Liver (tissue), 9 donors: ENCODE data around the gene ARL3. TPM values are rescaled to one million over a fixed set of nuclear protein-coding genes. Genes with fewer than 3 reads are reported as not detected.

ENCODE experiments used
- DNase-seq: peaks from one replicate; pipeline ENCODE4 v3.0.0-alpha.2; 2017; ENCODE audit warnings: low spot score
- H3K27ac ChIP-seq, 2 donors: one replicate each; pipeline ENCODE4 v1.7.0; 2013; ENCODE audit warnings: inconsistent platforms in 2 of 2, low read length in 2 of 2, control low read depth in 1 of 2, low read depth in 1 of 2, mild to moderate bottlenecking in 1 of 2
- H3K27me3 ChIP-seq, 4 donors: one replicate each; pipeline versions ENCODE4 v1.6.1 to v1.7.0; 2013; ENCODE audit warnings: low read length in 3 of 4, inconsistent platforms in 1 of 4, mild to moderate bottlenecking in 1 of 4, moderate library complexity in 1 of 4; ENCODE audit not compliant: control insufficient read depth in 4 of 4, insufficient read depth in 4 of 4
- H3K36me3 ChIP-seq, 4 donors: one replicate each; pipeline versions ENCODE4 v1.6.1 to v1.7.0; 2013; ENCODE audit warnings: low read length in 3 of 4, mild to moderate bottlenecking in 3 of 4, low read depth in 1 of 4, moderate library complexity in 1 of 4; ENCODE audit not compliant: control insufficient read depth in 4 of 4, insufficient read depth in 3 of 4
- H3K4me1 ChIP-seq, 4 donors: one replicate each; pipeline versions ENCODE4 v1.6.1 to v1.7.0; 2013; ENCODE audit warnings: low read length in 3 of 4, mild to moderate bottlenecking in 3 of 4, moderate library complexity in 1 of 4; ENCODE audit not compliant: control insufficient read depth in 4 of 4, insufficient read depth in 4 of 4
- H3K4me3 ChIP-seq, 3 donors: one replicate each; pipeline versions ENCODE4 v1.6.1 to v1.7.0; 2013; ENCODE audit warnings: low read length in 3 of 3, control low read depth in 1 of 3, low read depth in 1 of 3, mild to moderate bottlenecking in 1 of 3
- H3K9ac ChIP-seq, 2 donors: one replicate each; pipeline ENCODE4 v1.7.0; 2013; ENCODE audit warnings: low read length in 2 of 2, mild to moderate bottlenecking in 2 of 2, moderate library complexity in 2 of 2, control low read depth in 1 of 2, low read depth in 1 of 2
- H3K9me3 ChIP-seq, 4 donors: one replicate each; pipeline versions ENCODE4 v1.6.1 to v1.7.0; 2013; ENCODE audit warnings: low read length in 3 of 4; ENCODE audit not compliant: control insufficient read depth in 4 of 4
- EGR1 ChIP-seq, 2 donors: IDR thresholded peaks; 2 replicates each; pipeline ENCODE4 v1.6.1; 2016 to 2018; ENCODE audit warnings: antibody characterized with exemption in 2 of 2, low read depth in 2 of 2
- FOXA1 ChIP-seq: IDR thresholded peaks from 2 replicates; pipeline ENCODE4 v1.6.1; 2016; ENCODE audit warnings: antibody characterized with exemption
- FOXA2 ChIP-seq: IDR thresholded peaks from 2 replicates; pipeline ENCODE4 v1.6.1; 2016; ENCODE audit warnings: antibody characterized with exemption
- GABPA ChIP-seq, 2 donors: IDR thresholded peaks in 1 of 2; conservative IDR thresholded peaks in 1 of 2; 2 replicates each; pipeline ENCODE4 v1.6.1; 2016; ENCODE audit warnings: antibody characterized with exemption in 2 of 2, mild to moderate bottlenecking in 1 of 2, moderate library complexity in 1 of 2
- HNF4A ChIP-seq, 2 donors: conservative IDR thresholded peaks; 2 replicates each; pipeline ENCODE4 v1.6.1; 2016; ENCODE audit warnings: antibody characterized with exemption in 2 of 2, mild to moderate bottlenecking in 2 of 2
- HNF4G ChIP-seq: IDR thresholded peaks from 2 replicates; pipeline ENCODE4 v1.6.1; 2016; ENCODE audit warnings: antibody characterized with exemption
- JUND ChIP-seq, 2 donors: IDR thresholded peaks; 2 replicates each; pipeline ENCODE4 v1.6.1; 2016; ENCODE audit warnings: antibody characterized with exemption in 2 of 2
- NR2F2 ChIP-seq: IDR thresholded peaks from 2 replicates; pipeline ENCODE4 v1.6.1; 2016; ENCODE audit warnings: antibody characterized with exemption
- RAD21 ChIP-seq, 2 donors: IDR thresholded peaks; 2 replicates each; pipeline ENCODE4 v1.6.1; 2016; ENCODE audit warnings: antibody characterized with exemption in 2 of 2, mild to moderate bottlenecking in 2 of 2
- RXRA ChIP-seq, 2 donors: IDR thresholded peaks; 2 replicates each; pipeline ENCODE4 v1.6.1; 2017 to 2018; ENCODE audit warnings: antibody characterized with exemption in 2 of 2, mild to moderate bottlenecking in 1 of 2
- SP1 ChIP-seq: IDR thresholded peaks from 2 replicates; pipeline ENCODE4 v1.6.1; 2018; ENCODE audit warnings: antibody characterized with exemption, mild to moderate bottlenecking
- TAF1 ChIP-seq: conservative IDR thresholded peaks from 2 replicates; pipeline ENCODE4 v1.6.1; 2016; ENCODE audit warnings: antibody characterized with exemption, mild to moderate bottlenecking
- YY1 ChIP-seq: IDR thresholded peaks from 2 replicates; pipeline ENCODE4 v1.6.1; 2016; ENCODE audit warnings: antibody characterized with exemption, mild to moderate bottlenecking
- WGBS: extraction: QIAGEN DNeasy Blood & Tissue Kit; methylation state at CpG from one replicate; pipeline ENCODE4 v1.1.7; 2013; 5-methylcytosine and 5-hydroxymethylcytosine counted together
- polyA plus RNA-seq, 2 donors: library from polyadenylated mRNA; stranded (reverse) in 1 of 2; unstranded in 1 of 2; fragments of 200-250 nt in 1 of 2; fragments of >200 nt in 1 of 2; fragmentation: Nextera tagmentation in 1 of 2; extraction: Ambion mirVana in 1 of 2; gene quantifications; one replicate each; pipeline versions ENCODE4 v1.2.1 to v1.2.3, GENCODE V29; 2013 to 2015
- total RNA-seq, 2 donors: library from RNA; depleted of rRNA; stranded (reverse); fragments of >200 nt; gene quantifications; one replicate each; pipeline ENCODE4 v1.2.3, GENCODE V29; 2014
- TF ChIP-seq, protein P1 (sequence below): fragments of 150-350 bp; IDR thresholded peaks from 2 replicates; pipeline ENCODE4 v1.5.1; 2017; ENCODE audit warnings: improper control_type of control experiment, low read depth, low read length; ENCODE audit not compliant: missing input control
- TF ChIP-seq, protein P2 (sequence below): IDR thresholded peaks from 2 replicates; pipeline ENCODE4 v1.6.1; 2016; ENCODE audit warnings: antibody characterized with exemption
- TF ChIP-seq, protein P3 (sequence below): IDR thresholded peaks from 2 replicates; pipeline ENCODE4 v1.6.1; 2016; ENCODE audit warnings: antibody characterized with exemption
- TF ChIP-seq, protein P4 (sequence below): IDR thresholded peaks from 2 replicates; pipeline ENCODE4 v1.6.1; 2016; ENCODE audit warnings: antibody characterized with exemption
- TF ChIP-seq, protein P5 (sequence below): IDR thresholded peaks from 2 replicates; pipeline ENCODE4 v1.6.1; 2016; ENCODE audit warnings: antibody characterized with exemption, mild to moderate bottlenecking
- donor health status: healthy.
- donor health status: healthy.
- donor health status: healthy.
- donor health status: healthy.
- donor health status: healthy.

ARL3 gene
- total and polyA plus RNA-seq, 4 donors: 1.0 to 2.5 (median 2.3) TPM

DNA sequence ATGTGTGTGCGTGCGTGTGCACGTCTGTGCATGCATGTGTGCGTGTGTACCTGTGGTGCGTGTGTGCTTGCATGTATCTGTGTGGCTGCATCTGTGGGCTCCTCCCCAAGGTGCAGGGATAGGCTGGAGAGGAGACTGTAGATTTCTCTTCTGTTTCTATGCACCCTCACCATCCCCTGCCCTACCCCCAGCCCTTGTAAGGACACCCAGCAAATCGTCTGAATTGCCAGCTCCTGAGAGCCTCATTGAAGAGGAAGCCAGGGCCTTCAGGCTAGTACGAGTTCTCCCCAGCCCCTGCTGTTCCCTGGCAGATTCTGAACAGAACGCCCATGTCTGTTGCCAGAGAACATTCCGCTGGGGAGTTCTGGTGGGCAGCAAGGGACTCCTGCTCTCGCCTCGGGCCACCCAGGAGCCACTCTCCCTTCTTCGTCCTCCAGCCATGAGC lies 86.9 kb downstream of the ARL3 start:
- H3K27ac ChIP-seq: peak overlapping the region; percentile 84 to 95
- no peaks in the 10 kb centered on the region for H3K9me3 ChIP-seq
- peaks cover 0 to 9% (median 0%) of the 10 kb centered on the region in 4 donors for H3K36me3 ChIP-seq
- H3K27me3 ChIP-seq: no peaks in the 10 kb centered on the region
- WGBS: 82% methylated on average over 12 of the region's 12 CpGs
- TF ChIP-seq HNF4A (conservative IDR thresholded peaks at IDR 0.05): no peak
- no peak for TF ChIP-seq HNF4G
- no peak for TF ChIP-seq SP1
- TF ChIP-seq, protein P1, sequence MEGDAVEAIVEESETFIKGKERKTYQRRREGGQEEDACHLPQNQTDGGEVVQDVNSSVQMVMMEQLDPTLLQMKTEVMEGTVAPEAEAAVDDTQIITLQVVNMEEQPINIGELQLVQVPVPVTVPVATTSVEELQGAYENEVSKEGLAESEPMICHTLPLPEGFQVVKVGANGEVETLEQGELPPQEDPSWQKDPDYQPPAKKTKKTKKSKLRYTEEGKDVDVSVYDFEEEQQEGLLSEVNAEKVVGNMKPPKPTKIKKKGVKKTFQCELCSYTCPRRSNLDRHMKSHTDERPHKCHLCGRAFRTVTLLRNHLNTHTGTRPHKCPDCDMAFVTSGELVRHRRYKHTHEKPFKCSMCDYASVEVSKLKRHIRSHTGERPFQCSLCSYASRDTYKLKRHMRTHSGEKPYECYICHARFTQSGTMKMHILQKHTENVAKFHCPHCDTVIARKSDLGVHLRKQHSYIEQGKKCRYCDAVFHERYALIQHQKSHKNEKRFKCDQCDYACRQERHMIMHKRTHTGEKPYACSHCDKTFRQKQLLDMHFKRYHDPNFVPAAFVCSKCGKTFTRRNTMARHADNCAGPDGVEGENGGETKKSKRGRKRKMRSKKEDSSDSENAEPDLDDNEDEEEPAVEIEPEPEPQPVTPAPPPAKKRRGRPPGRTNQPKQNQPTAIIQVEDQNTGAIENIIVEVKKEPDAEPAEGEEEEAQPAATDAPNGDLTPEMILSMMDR: no peak
- TF ChIP-seq, protein P2, sequence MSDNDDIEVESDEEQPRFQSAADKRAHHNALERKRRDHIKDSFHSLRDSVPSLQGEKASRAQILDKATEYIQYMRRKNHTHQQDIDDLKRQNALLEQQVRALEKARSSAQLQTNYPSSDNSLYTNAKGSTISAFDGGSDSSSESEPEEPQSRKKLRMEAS: no peak
- TF ChIP-seq, protein P3, sequence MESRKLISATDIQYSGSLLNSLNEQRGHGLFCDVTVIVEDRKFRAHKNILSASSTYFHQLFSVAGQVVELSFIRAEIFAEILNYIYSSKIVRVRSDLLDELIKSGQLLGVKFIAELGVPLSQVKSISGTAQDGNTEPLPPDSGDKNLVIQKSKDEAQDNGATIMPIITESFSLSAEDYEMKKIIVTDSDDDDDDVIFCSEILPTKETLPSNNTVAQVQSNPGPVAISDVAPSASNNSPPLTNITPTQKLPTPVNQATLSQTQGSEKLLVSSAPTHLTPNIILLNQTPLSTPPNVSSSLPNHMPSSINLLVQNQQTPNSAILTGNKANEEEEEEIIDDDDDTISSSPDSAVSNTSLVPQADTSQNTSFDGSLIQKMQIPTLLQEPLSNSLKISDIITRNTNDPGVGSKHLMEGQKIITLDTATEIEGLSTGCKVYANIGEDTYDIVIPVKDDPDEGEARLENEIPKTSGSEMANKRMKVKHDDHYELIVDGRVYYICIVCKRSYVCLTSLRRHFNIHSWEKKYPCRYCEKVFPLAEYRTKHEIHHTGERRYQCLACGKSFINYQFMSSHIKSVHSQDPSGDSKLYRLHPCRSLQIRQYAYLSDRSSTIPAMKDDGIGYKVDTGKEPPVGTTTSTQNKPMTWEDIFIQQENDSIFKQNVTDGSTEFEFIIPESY: no peak
- TF ChIP-seq JUND (IDR thresholded peaks at IDR 0.05): no peak
- TF ChIP-seq RXRA (IDR thresholded peaks at IDR 0.05): no peak
- no peak for TF ChIP-seq YY1
- no peak for TF ChIP-seq TAF1
- TF ChIP-seq, protein P4, sequence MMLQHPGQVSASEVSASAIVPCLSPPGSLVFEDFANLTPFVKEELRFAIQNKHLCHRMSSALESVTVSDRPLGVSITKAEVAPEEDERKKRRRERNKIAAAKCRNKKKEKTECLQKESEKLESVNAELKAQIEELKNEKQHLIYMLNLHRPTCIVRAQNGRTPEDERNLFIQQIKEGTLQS: no peak
- TF ChIP-seq GABPA (IDR thresholded peaks at IDR 0.05 in 1 of 2, conservative IDR thresholded peaks at IDR 0.05 in 1 of 2): no peak
- no peak for TF ChIP-seq EGR1 (IDR thresholded peaks at IDR 0.05; ENCODE audit: low read depth in 2 of 2)
- TF ChIP-seq NR2F2: no peak
- TF ChIP-seq, protein P5, sequence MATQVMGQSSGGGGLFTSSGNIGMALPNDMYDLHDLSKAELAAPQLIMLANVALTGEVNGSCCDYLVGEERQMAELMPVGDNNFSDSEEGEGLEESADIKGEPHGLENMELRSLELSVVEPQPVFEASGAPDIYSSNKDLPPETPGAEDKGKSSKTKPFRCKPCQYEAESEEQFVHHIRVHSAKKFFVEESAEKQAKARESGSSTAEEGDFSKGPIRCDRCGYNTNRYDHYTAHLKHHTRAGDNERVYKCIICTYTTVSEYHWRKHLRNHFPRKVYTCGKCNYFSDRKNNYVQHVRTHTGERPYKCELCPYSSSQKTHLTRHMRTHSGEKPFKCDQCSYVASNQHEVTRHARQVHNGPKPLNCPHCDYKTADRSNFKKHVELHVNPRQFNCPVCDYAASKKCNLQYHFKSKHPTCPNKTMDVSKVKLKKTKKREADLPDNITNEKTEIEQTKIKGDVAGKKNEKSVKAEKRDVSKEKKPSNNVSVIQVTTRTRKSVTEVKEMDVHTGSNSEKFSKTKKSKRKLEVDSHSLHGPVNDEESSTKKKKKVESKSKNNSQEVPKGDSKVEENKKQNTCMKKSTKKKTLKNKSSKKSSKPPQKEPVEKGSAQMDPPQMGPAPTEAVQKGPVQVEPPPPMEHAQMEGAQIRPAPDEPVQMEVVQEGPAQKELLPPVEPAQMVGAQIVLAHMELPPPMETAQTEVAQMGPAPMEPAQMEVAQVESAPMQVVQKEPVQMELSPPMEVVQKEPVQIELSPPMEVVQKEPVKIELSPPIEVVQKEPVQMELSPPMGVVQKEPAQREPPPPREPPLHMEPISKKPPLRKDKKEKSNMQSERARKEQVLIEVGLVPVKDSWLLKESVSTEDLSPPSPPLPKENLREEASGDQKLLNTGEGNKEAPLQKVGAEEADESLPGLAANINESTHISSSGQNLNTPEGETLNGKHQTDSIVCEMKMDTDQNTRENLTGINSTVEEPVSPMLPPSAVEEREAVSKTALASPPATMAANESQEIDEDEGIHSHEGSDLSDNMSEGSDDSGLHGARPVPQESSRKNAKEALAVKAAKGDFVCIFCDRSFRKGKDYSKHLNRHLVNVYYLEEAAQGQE: no peak
- no peak for TF ChIP-seq FOXA2
- TF ChIP-seq FOXA1: no peak
- TF ChIP-seq RAD21 (IDR thresholded peaks at IDR 0.05): no peak
- DNase-seq: no peak
- peaks cover 11 to 26% (median 16%) of the 10 kb centered on the region in 4 donors for H3K4me1 ChIP-seq
- peak overlapping the region in 1 of 2 donors; percentile 36 for H3K9ac ChIP-seq
- H3K4me3 ChIP-seq: no peak overlapping the region
